HL-60 (cell line): ENCODE results near the gene MIAT.
A peak's percentile ranks its signal among the peaks of the same experiment; 100 is the strongest.

Experiments
- DNase-seq, 2 experiments: peaks; one replicate each; pipeline ENCODE4 v3.0.0-alpha.2; 2010 to 2020; ENCODE audit warnings: low read depth in 1 of 2, low spot score in 1 of 2
- H3K27ac ChIP-seq: fragments of 250-450 bp; sonication (Bioruptor Pico); replicated peaks from 2 replicates; pipeline ENCODE4 v1.5.1; 2020; ENCODE audit warnings: mild to moderate bottlenecking, moderate library complexity
- H3K27me3 ChIP-seq: fragments of 250-450 bp; sonication (Bioruptor Pico); 2 replicates; pipeline ENCODE4 v1.5.1; 2021; ENCODE audit warnings: mild to moderate bottlenecking, moderate library complexity; ENCODE audit not compliant: insufficient read depth, poor library complexity, severe bottlenecking
- H3K4me3 ChIP-seq: replicated peaks from 2 replicates; pipeline ENCODE4 v1.5.1; 2011; ENCODE audit warnings: mild to moderate bottlenecking, control low read depth, low read length; ENCODE audit not compliant: insufficient read depth
- GABPA ChIP-seq: IDR thresholded peaks from 2 replicates; pipeline ENCODE4 v1.6.1; 2012; ENCODE audit warnings: low read depth
- POLR2AphosphoS5 ChIP-seq: IDR thresholded peaks from 2 replicates; pipeline ENCODE4 v1.6.1; 2012; ENCODE audit warnings: low read depth
- REST ChIP-seq: IDR thresholded peaks from 2 replicates; pipeline ENCODE4 v1.6.1; 2012; ENCODE audit warnings: low read depth; ENCODE audit not compliant: insufficient replicate concordance
- SPI1 ChIP-seq: IDR thresholded peaks from 2 replicates; pipeline ENCODE4 v1.6.1; 2012; ENCODE audit warnings: low read depth, mild to moderate bottlenecking, borderline replicate concordance
- TF ChIP-seq, protein P1 (sequence below): IDR thresholded peaks from one replicate; pipeline ENCODE4 v1.5.1; 2011; ENCODE audit warnings: low read length, control low read depth, inconsistent platforms; ENCODE audit not compliant: insufficient read depth

Gene MIAT

GRCh38 chr22:26673486-26673885, 16.1 kb downstream of the MIAT start:
- no peak for TF ChIP-seq GABPA
- no peak for TF ChIP-seq SPI1
- TF ChIP-seq REST, result no peak
- TF ChIP-seq, protein P1, sequence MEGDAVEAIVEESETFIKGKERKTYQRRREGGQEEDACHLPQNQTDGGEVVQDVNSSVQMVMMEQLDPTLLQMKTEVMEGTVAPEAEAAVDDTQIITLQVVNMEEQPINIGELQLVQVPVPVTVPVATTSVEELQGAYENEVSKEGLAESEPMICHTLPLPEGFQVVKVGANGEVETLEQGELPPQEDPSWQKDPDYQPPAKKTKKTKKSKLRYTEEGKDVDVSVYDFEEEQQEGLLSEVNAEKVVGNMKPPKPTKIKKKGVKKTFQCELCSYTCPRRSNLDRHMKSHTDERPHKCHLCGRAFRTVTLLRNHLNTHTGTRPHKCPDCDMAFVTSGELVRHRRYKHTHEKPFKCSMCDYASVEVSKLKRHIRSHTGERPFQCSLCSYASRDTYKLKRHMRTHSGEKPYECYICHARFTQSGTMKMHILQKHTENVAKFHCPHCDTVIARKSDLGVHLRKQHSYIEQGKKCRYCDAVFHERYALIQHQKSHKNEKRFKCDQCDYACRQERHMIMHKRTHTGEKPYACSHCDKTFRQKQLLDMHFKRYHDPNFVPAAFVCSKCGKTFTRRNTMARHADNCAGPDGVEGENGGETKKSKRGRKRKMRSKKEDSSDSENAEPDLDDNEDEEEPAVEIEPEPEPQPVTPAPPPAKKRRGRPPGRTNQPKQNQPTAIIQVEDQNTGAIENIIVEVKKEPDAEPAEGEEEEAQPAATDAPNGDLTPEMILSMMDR, result no peak
- TF ChIP-seq POLR2AphosphoS5, result no peak
- H3K27ac ChIP-seq, result peak overlapping the region; percentile 91
- no peaks in the 10 kb centered on the region for H3K27me3 ChIP-seq
- DNase-seq, result no peak
- peak overlapping the region; percentile 91 for H3K4me3 ChIP-seq

DNA sequence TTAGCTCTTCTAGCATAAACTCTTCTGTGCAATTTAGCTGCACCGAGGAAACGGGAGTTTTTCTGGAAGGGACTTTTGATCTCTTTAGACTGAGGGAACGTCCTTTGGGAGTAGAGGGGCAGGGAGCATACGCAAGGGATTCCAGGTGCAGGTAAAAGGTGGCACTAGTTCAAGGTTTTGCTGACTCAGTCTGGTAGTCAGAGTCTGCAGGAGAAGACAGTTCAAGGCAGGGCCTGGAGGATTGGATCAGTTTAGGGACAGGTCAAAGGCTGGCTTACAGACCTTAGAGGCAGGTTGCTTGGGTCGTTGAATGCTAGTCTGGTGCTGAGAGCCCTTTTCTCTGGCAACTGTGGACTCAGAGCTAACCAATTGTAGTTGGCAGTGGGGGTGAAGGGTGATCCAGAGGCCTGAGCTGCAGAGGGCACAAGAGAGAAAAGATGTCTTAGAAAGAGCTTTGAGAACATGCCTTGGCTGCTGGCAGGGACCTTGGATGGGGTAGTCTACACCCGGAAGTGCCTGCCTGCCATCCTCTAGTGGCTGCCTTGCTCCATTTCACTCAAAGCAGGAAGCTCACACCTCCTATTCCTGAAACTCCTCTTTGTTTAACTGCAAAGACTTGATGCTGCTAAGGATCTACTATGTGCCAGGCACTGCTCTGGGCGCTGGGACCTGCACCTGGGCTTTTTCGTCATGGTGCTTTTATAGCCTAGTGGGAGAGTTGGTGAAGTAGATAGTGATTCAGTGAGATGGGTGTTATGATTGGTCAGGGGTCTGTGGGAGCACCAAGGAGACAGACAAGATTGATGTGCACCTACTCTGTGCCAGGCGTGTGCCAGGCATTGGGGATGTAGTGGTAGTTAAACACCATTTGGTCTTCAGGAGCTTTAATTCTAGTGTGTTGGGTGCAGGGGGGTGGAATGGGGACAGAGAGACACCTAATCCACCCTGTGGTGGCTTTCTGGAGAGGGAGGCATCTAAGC, 17.1 kb downstream of the MIAT start:
- Histone ChIP-seq H3K4me3 (peak overlapping the region; percentile 91), H3K27me3 (no peaks in the 10 kb centered on the region), H3K27ac (peak overlapping the region; percentile 91)
- DNase-seq, result peak in 1 of 2 experiments; percentile 71
- TF ChIP-seq, protein P1, result no peak
- TF ChIP-seq POLR2AphosphoS5, result no peak
- no peak for TF ChIP-seq SPI1
- TF ChIP-seq REST, result no peak
- TF ChIP-seq GABPA, result no peak

- TF ChIP-seq SPI1, result no peak
- TF ChIP-seq, protein P1, result no peak
- no peak for TF ChIP-seq GABPA
- TF ChIP-seq REST, result no peak
- no peak for TF ChIP-seq POLR2AphosphoS5
- DNase-seq, result no peak
- no peak overlapping the region for H3K27ac ChIP-seq
- no peaks in the 10 kb centered on the region for H3K27me3 ChIP-seq
- no peak overlapping the region for H3K4me3 ChIP-seq
These were observed 18.4 kb downstream of the MIAT start for GRCh38 chr22:26675687-26676268.
